GM12878 (cell line): ENCODE measurements around the gene AGTPBP1. TPM values are rescaled to one million over a fixed set of nuclear protein-coding genes. Genes with fewer than 3 reads are reported as not detected.

Source experiments
- ATAC-seq: fragments of 200-7000 bp; cut with Tn5 transposase; 3 replicates; pipeline ENCODE4 v1.9.1; 2020; ENCODE audit warnings: mild to moderate bottlenecking, moderate library complexity
- BruUV-seq: library from RNA; stranded (reverse); fragments of 400-500 nt; replicated peaks from 2 replicates; lab custom pipeline; 2021; lab: Mats Ljungman, UMichigan
- CTCF ChIA-PET: fragments of 300-600 bp; sonication (Branson Sonifier 250); formaldehyde crosslinking; extraction: SDS; loops from one replicate; lab custom pipeline; 2021; ENCODE audit warnings: inconsistent platforms; lab: Yijun Ruan, JAX
- POLR2A ChIA-PET: fragments of 350-600 bp; formaldehyde crosslinking; extraction: SDS; loops from one replicate; lab custom pipeline; 2021; ENCODE audit warnings: inconsistent platforms; lab: Charles Lee
- RAD21 ChIA-PET: fragments of 300-600 bp; sonication (Branson Sonifier 250); formaldehyde crosslinking; loops from one replicate; lab custom pipeline; 2023; ENCODE audit warnings: antibody characterized with exemption; ENCODE audit not compliant: unreplicated experiment; lab: Charles Lee
- SMC1A ChIA-PET: fragments of 300-600 bp; sonication (Branson Sonifier 250); formaldehyde crosslinking; loops from one replicate; lab custom pipeline; 2023; ENCODE audit not compliant: unreplicated experiment, uncharacterized antibody; lab: Charles Lee
- DNase-seq: peaks from one replicate; pipeline ENCODE4 v3.0.0-alpha.2; 2011; ENCODE audit warnings: low read depth, low spot score
- FAIRE-seq: peaks from 3 replicates; lab custom pipeline; 2011; peaks lifted over from hg19 to GRCh38; lab: Jason Lieb, UNC
- H2AFZ ChIP-seq: 2 replicates; pipeline ENCODE4 v1.6.0; 2011; ENCODE audit warnings: low read depth, low read length, control low read depth; ENCODE audit not compliant: control insufficient read depth
- H3K27ac ChIP-seq: 2 replicates; pipeline ENCODE4 v1.5.1; 2011; ENCODE audit warnings: control low read depth; ENCODE audit not compliant: control insufficient read depth, insufficient read depth
- H3K27me3 ChIP-seq, 2 experiments: replicated peaks in 1 of 2; 2 replicates each; pipeline versions ENCODE4 v1.6.0 to v1.6.1; 2011; ENCODE audit warnings: low read length in 1 of 2; ENCODE audit not compliant: control insufficient read depth in 2 of 2, insufficient read depth in 2 of 2
- H3K36me3 ChIP-seq, 2 experiments: 2 replicates each; pipeline ENCODE4 v1.5.1; 2011; ENCODE audit warnings: low read length in 1 of 2; ENCODE audit not compliant: control insufficient read depth in 2 of 2, insufficient read depth in 2 of 2
- H3K4me1 ChIP-seq: 2 replicates; pipeline ENCODE4 v1.6.1; 2011; ENCODE audit warnings: mild to moderate bottlenecking, low read length, moderate library complexity, mixed read lengths; ENCODE audit not compliant: control insufficient read depth, insufficient read depth
- H3K4me2 ChIP-seq: 2 replicates; pipeline ENCODE4 v1.6.0; 2011; ENCODE audit warnings: control low read depth; ENCODE audit not compliant: control insufficient read depth, insufficient read depth
- H3K4me3 ChIP-seq: fragments of 200-600 bp; sonication (generic); 2 replicates; pipeline ENCODE4 v1.5.1; 2016
- H3K79me2 ChIP-seq: 2 replicates; pipeline ENCODE4 v1.6.0; 2011; ENCODE audit warnings: low read length; ENCODE audit not compliant: control insufficient read depth, insufficient read depth
- H3K9ac ChIP-seq: 2 replicates; pipeline ENCODE4 v1.8.0; 2011; ENCODE audit warnings: low read length, control low read depth, mixed read lengths; ENCODE audit not compliant: control insufficient read depth, insufficient read depth
- H3K9me3 ChIP-seq: replicated peaks from 3 replicates; pipeline ENCODE4 v1.5.1; 2011; ENCODE audit warnings: mild to moderate bottlenecking, low read length; ENCODE audit not compliant: control insufficient read depth, insufficient read depth
- H4K20me1 ChIP-seq: 2 replicates; pipeline ENCODE4 v1.6.0; 2011; ENCODE audit not compliant: control insufficient read depth, insufficient read depth
- CTCF ChIP-seq, 3 experiments: IDR thresholded peaks in 2 of 3; conservative IDR thresholded peaks in 1 of 3; 2 replicates each; pipeline ENCODE4 v1.5.1; 2011; ENCODE audit warnings: low read depth in 3 of 3, low read length in 3 of 3, mild to moderate bottlenecking in 3 of 3, control low read depth in 2 of 3, moderate library complexity in 2 of 3, inconsistent platforms in 1 of 3, mixed read lengths in 1 of 3; ENCODE audit not compliant: control insufficient read depth in 2 of 3, insufficient read depth in 1 of 3; ENCODE audit errors: extremely low read depth in 1 of 3
- FOXK2 ChIP-seq: fragments of 450-650 bp; IDR thresholded peaks from 2 replicates; pipeline ENCODE4 v1.6.1; 2017; ENCODE audit warnings: mild to moderate bottlenecking, moderate library complexity
- FOXM1 ChIP-seq: IDR thresholded peaks from 2 replicates; pipeline ENCODE4 v1.6.1; 2012; ENCODE audit warnings: low read depth, mild to moderate bottlenecking, inconsistent platforms, low read length, moderate library complexity
- HDAC6 ChIP-seq: fragments of 200-600 bp; sonication (generic); IDR thresholded peaks from one replicate; pipeline ENCODE4 v1.8.0; 2017; ENCODE audit warnings: antibody characterized with exemption; ENCODE audit not compliant: unreplicated experiment
- IRF5 ChIP-seq: fragments of 450-650 bp; IDR thresholded peaks from 2 replicates; pipeline ENCODE4 v1.6.1; 2017; ENCODE audit warnings: borderline replicate concordance
- MYC ChIP-seq: IDR thresholded peaks from 2 replicates; pipeline ENCODE4 v1.6.1; 2011; ENCODE audit warnings: mild to moderate bottlenecking, low read length, moderate library complexity, inconsistent platforms; ENCODE audit not compliant: insufficient read depth, insufficient replicate concordance, insufficient read length, severe bottlenecking
- POLR2AphosphoS5 ChIP-seq: IDR thresholded peaks from 2 replicates; pipeline ENCODE4 v1.6.1; 2011; ENCODE audit warnings: mild to moderate bottlenecking, low read length, inconsistent platforms
- SMC3 ChIP-seq: IDR thresholded peaks from 2 replicates; pipeline ENCODE4 v1.6.1; 2011; ENCODE audit warnings: low read length, improper control_type of control experiment, borderline replicate concordance
- SREBF2 ChIP-seq: IDR thresholded peaks from 2 replicates; pipeline ENCODE4 v1.6.1; 2012; ENCODE audit warnings: mild to moderate bottlenecking, low read length
- SRF ChIP-seq, 2 experiments: IDR thresholded peaks; 2 replicates each; pipeline ENCODE4 v1.6.1; 2011; ENCODE audit warnings: low read depth in 2 of 2, low read length in 2 of 2, mild to moderate bottlenecking in 1 of 2, moderate library complexity in 1 of 2
- ZNF592 ChIP-seq: fragments of 450-650 bp; IDR thresholded peaks from 2 replicates; pipeline ENCODE4 v1.6.1; 2017; ENCODE audit warnings: mild to moderate bottlenecking, moderate library complexity
- in situ Hi-C: fragments of 300-500 bp; cut with MboI; formaldehyde crosslinking; loops from 9 replicates; pipeline ENCODE4 v1.14.3; 2018; ENCODE audit warnings: mixed read lengths
- intact Hi-C: fragments of 100-400 bp; cut with micrococcal nuclease; formaldehyde crosslinking; loops from one replicate; pipeline ENCODE4 v1.14.2; 2022; ENCODE audit not compliant: unreplicated experiment
- polyA plus RNA-seq, 11 experiments: library from polyadenylated mRNA; depleted of rRNA in 4 of 11; unstranded in 6 of 11; stranded (reverse) in 5 of 11; fragments of >200 nt; fragmentation: Nextera tagmentation in 4 of 11; fragmentation: Illumina TruSeq in 1 of 11; extraction: Ambion mirVana in 4 of 11; extraction: Trizol in 1 of 11; gene quantifications; 1 replicate in 1 of 11; 2 replicates in 10 of 11; pipeline versions ENCODE4 v1.2.1 to v1.2.3, GENCODE V29; 2011 to 2016; ENCODE audit warnings: inconsistent platforms in 2 of 11, missing spikeins in 2 of 11, low read depth in 1 of 11
- total RNA-seq, 4 experiments: library from RNA; depleted of rRNA in 3 of 4; stranded (reverse); fragments of >200 nt in 3 of 4; fragmentation: Illumina TruSeq in 1 of 4; extraction: Trizol in 1 of 4; gene quantifications; 2 replicates each; pipeline versions ENCODE4 v1.2.1 to v1.2.3, GENCODE V29; 2013 to 2021

Gene AGTPBP1
- total and polyA plus RNA-seq, 10 of the 15 experiments (the other 5 are each of a cell fraction or from before 2014, with no cell fraction given) = 6.1 to 35.2 (median 20.0) TPM

GRCh38 chr9:85730916-85731630, 10.7 kb downstream of the AGTPBP1 start (continued):
- TF ChIP-seq IRF5 (no peak), SREBF2 (no peak), SMC3 (no peak), FOXK2 (no peak), POLR2AphosphoS5 (no peak), SRF (IDR thresholded peaks at IDR 0.05; ENCODE audit: low read depth in 2 of 2, low read length in 2 of 2) (no peak)

- ChIA-PET CTCF (interaction anchor here (1.3 to 1.6 kb wide), 2 partner anchors 11 to 14 kb away, joined by 4 read pairs; no protein-coding TSS in a partner anchor), SMC1A (interaction anchor here (1.5 kb wide), 1 partner anchor 14 kb away, joined by 4 read pairs; no protein-coding TSS in a partner anchor), POLR2A (interaction anchor here (1.9 kb wide), 1 partner anchor 14 kb away, joined by 6 read pairs; no protein-coding TSS in a partner anchor), RAD21 (no interaction called here)
- Histone ChIP-seq H3K79me2 (peaks cover 33% of the 10 kb centered on the region), H3K4me1 (peaks cover 8% of the 10 kb centered on the region), H3K9ac (no peak overlapping the region), H3K27me3 (no peaks in the 10 kb centered on the region), H4K20me1 (no peaks in the 10 kb centered on the region), H2AFZ (no peak overlapping the region), H3K9me3 (peaks cover 2% of the 10 kb centered on the region), H3K4me2 (no peak overlapping the region; the same call in none of the 2 replicates), H3K4me3 (no peak overlapping the region), H3K36me3 (no peaks in the 10 kb centered on the region), H3K27ac (no peak overlapping the region)
- no peak for DNase-seq
- FAIRE-seq = peak; percentile 7
- in situ Hi-C loops = no loop called here
- BruUV-seq = no TSS peak
- intact Hi-C loops = no loop called here
- ATAC-seq = peak; percentile 61
- TF ChIP-seq HDAC6 (no peak), MYC (no peak), ZNF592 (no peak), FOXK2 (no peak), FOXM1 (no peak), CTCF (IDR thresholded peaks at IDR 0.05 in 2 of 3, conservative IDR thresholded peaks at IDR 0.05 in 1 of 3; ENCODE audit: control insufficient read depth in 2 of 3, extremely low read depth in 1 of 3, insufficient read depth in 1 of 3, low read depth in 3 of 3, low read length in 3 of 3) (no peak)
Observed at GRCh38 chr9:85729882-85730281, 11.9 kb downstream of the AGTPBP1 start.
